Glutamatergic neuron (in vitro differentiated cells): ENCODE measurements around the gene ATP7B. TPM values are rescaled to one million over a fixed set of nuclear protein-coding genes. Genes with fewer than 3 reads are reported as not detected.

Source experiments
- DNase-seq: peaks from one replicate; pipeline ENCODE4 v3.0.0; 2022
- H3K27ac Mint-ChIP-seq: one replicate; pipeline ENCODE4 v1.8.0; 2020; ENCODE audit warnings: mild to moderate bottlenecking, mixed read lengths, inconsistent platforms; ENCODE audit not compliant: unreplicated experiment
- H3K27me3 Mint-ChIP-seq: one replicate; pipeline ENCODE4 v1.8.0; 2020; ENCODE audit warnings: mild to moderate bottlenecking, moderate library complexity, mixed read lengths, inconsistent platforms; ENCODE audit not compliant: unreplicated experiment
- H3K36me3 Mint-ChIP-seq: one replicate; pipeline ENCODE4 v1.8.0; 2020; ENCODE audit warnings: mild to moderate bottlenecking, mixed read lengths, inconsistent platforms; ENCODE audit not compliant: unreplicated experiment
- H3K4me1 Mint-ChIP-seq: one replicate; pipeline ENCODE4 v1.8.0; 2020; ENCODE audit warnings: mild to moderate bottlenecking, low read depth, mixed read lengths, inconsistent platforms; ENCODE audit not compliant: unreplicated experiment
- H3K4me3 Mint-ChIP-seq: one replicate; pipeline ENCODE4 v1.8.0; 2020; ENCODE audit warnings: mild to moderate bottlenecking, mixed read lengths, inconsistent platforms; ENCODE audit not compliant: unreplicated experiment
- H3K9me3 Mint-ChIP-seq: one replicate; pipeline ENCODE4 v1.8.0; 2020; ENCODE audit warnings: mild to moderate bottlenecking, moderate library complexity, mixed read lengths, inconsistent platforms; ENCODE audit not compliant: unreplicated experiment
- total RNA-seq: library from RNA; stranded (reverse); fragmentation: NEBNext Ultra II Directional; extraction: Animal tissue kit (Norgen Biotek cat#: 25700); gene quantifications from one replicate; pipeline ENCODE4 v1.2.1, GENCODE V29; 2021; ENCODE audit not compliant: unreplicated experiment
- TF ChIP-seq, protein P1 (sequence below): fragments of 200-600 bp; sonication (generic); IDR thresholded peaks from one replicate; pipeline ENCODE4 v1.5.0; 2021; ENCODE audit not compliant: partially characterized antibody, unreplicated experiment

Gene ATP7B
- total RNA-seq, 1 donor from 2014 or later = 17.4 TPM

GRCh38 chr13:51959773-51960172, 51.5 kb downstream of the ATP7B start:
- Mint-ChIP-seq H3K4me1 (no peaks in the 10 kb centered on the region), H3K4me3 (no peak overlapping the region), H3K36me3 (peaks cover 1% of the 10 kb centered on the region), H3K27ac (no peak overlapping the region), H3K27me3 (no peaks in the 10 kb centered on the region), H3K9me3 (no peaks in the 10 kb centered on the region)
- TF ChIP-seq, protein P1, sequence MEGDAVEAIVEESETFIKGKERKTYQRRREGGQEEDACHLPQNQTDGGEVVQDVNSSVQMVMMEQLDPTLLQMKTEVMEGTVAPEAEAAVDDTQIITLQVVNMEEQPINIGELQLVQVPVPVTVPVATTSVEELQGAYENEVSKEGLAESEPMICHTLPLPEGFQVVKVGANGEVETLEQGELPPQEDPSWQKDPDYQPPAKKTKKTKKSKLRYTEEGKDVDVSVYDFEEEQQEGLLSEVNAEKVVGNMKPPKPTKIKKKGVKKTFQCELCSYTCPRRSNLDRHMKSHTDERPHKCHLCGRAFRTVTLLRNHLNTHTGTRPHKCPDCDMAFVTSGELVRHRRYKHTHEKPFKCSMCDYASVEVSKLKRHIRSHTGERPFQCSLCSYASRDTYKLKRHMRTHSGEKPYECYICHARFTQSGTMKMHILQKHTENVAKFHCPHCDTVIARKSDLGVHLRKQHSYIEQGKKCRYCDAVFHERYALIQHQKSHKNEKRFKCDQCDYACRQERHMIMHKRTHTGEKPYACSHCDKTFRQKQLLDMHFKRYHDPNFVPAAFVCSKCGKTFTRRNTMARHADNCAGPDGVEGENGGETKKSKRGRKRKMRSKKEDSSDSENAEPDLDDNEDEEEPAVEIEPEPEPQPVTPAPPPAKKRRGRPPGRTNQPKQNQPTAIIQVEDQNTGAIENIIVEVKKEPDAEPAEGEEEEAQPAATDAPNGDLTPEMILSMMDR = no peak
- no peak for DNase-seq

DNA sequence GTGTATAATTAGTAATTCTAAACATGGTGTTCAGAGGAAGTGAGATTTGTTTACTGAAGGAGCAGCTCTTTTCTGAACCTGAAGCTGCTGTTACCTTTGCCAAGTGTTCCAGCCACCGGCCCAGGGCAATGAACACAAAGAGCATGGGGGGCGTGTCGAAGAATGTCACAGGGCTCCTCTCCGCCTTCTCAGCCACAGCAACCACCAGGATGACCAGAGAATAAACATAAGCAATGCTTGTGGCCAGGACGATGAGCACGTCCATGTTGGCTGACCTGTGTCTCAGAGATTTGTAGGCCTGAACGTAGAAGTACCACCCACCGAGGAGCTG, 53.1 kb downstream of the ATP7B start:
- no peak overlapping the region for H3K27ac Mint-ChIP-seq
- no peak overlapping the region for H3K4me3 Mint-ChIP-seq
- TF ChIP-seq, protein P1 = no peak
- DNase-seq = no peak
- no peaks in the 10 kb centered on the region for H3K27me3 Mint-ChIP-seq
- H3K9me3 Mint-ChIP-seq = peaks cover 6% of the 10 kb centered on the region
- H3K36me3 Mint-ChIP-seq = peaks cover 7% of the 10 kb centered on the region
- no peaks in the 10 kb centered on the region for H3K4me1 Mint-ChIP-seq

DNA sequence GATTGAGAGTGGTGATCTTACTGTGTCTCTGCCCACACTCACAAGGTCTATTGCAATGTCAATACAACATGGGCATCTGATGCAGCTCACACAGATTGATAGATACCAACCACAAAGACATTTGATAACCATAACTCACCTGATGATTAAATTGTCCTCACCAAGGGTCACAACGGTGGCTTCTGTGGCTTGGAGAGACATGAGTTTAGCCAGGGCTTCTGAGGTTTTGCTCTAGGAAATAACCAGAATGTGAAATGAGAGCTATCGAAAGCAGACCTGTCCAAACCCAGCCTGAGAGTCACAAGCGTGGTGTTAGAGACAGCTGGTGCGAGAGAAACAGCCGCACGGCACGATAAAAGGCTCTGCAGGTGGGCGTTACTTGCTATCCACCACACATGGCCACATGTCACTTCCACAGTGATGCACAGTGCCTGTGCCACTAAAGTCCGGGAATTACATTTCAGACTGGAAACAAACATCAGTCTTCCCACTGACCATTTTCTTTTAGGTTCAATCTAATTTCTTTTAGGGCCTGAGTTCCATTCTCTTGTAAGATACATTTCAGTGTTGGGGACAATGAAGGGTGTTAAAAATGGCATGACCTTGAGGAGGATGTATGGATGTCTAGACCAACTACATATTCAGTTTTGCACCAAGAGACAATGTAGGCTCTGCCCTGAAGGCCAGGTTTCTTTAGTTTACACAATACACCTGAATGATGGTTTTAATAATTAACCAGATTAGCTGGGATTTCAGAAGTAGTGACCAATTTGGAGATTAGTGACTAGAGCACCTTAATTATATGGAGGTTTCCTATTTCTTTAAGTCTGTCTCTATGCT, 53.7 kb downstream of the ATP7B start:
- TF ChIP-seq, protein P1 = no peak
- Mint-ChIP-seq H3K4me1 (no peaks in the 10 kb centered on the region), H3K36me3 (peaks cover 7% of the 10 kb centered on the region), H3K27me3 (no peaks in the 10 kb centered on the region), H3K27ac (no peak overlapping the region), H3K4me3 (no peak overlapping the region), H3K9me3 (peaks cover 6% of the 10 kb centered on the region)
- no peak for DNase-seq

- no peak overlapping the region for H3K27ac Mint-ChIP-seq
- H3K4me1 Mint-ChIP-seq = no peaks in the 10 kb centered on the region
- TF ChIP-seq, protein P1 = no peak
- H3K9me3 Mint-ChIP-seq = peaks cover 6% of the 10 kb centered on the region
- peaks cover 7% of the 10 kb centered on the region for H3K36me3 Mint-ChIP-seq
- H3K4me3 Mint-ChIP-seq = no peak overlapping the region
- no peaks in the 10 kb centered on the region for H3K27me3 Mint-ChIP-seq
- no peak for DNase-seq
Observed at GRCh38 chr13:51956717-51957116, 54.5 kb downstream of the ATP7B start.

DNA sequence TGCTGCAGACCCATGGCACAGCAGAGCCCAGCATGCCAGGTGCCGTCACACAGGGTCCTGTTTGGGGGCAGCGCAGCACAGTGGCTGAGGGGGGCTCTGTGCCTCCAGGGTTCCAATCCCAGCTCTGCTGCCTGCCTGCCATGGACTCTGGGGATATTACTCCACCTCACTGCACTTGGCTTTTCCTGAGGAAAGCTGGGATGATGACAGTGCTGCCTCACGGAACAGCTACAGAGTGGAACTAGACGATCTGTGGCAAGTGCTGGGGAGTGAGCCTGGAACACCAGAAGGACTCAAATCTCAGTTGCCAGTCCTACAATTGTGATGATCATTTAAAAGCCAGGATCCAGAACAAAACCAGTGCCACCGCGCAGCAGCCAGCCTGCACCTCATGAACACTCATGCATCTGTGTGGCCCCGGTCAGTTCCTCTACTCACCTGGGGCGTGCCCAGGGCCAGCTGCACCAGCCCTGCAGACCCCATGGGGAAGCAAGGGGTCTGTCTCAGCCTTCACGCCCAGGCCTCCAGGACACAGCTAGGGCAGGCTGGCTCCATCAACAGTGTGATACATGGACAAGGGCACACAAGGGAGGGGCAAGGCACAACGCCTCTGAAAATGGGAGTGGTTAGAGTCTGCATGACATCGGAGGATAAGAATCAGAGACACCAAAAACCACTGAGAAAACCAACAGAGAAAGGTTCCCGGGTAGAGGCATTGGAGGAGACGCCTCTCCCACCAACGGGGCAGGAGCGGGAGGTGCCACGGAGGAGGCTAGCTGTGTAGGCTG, 55.2 kb downstream of the ATP7B start:
- Mint-ChIP-seq H3K27ac (peak overlapping the region; percentile 14), H3K4me1 (no peaks in the 10 kb centered on the region), H3K9me3 (peaks cover 6% of the 10 kb centered on the region), H3K4me3 (no peak overlapping the region), H3K36me3 (peaks cover 10% of the 10 kb centered on the region), H3K27me3 (no peaks in the 10 kb centered on the region)
- no peak for DNase-seq
- TF ChIP-seq, protein P1 = no peak
